SK-N-SH (cell line): Measurements from ENCODE around the gene DUSP16. TPM values are rescaled to one million over a fixed set of nuclear protein-coding genes. Genes with fewer than 3 reads are reported as not detected.
A peak's percentile ranks its signal among the peaks of the same experiment; 100 is the strongest.

ENCODE experiments used
- CTCF ChIA-PET: fragments of 300-600, 350-600 bp; formaldehyde crosslinking; extraction: SDS; loops from one replicate; lab custom pipeline; 2021; lab: Yijun Ruan, JAX
- POLR2A ChIA-PET: fragments of 350-600 bp; sonication (Branson Sonifier 250); formaldehyde crosslinking; extraction: SDS; loops from one replicate; lab custom pipeline; 2020; ENCODE audit warnings: antibody characterized with exemption, inconsistent platforms; lab: Yijun Ruan, JAX
- DNase-seq: peaks from one replicate; pipeline ENCODE4 v3.0.0; 2012
- H2AFZ ChIP-seq: fragments of 200-600 bp; sonication (generic); 2 replicates; pipeline ENCODE4 v1.8.1; 2016; ENCODE audit warnings: antibody characterized with exemption, mild to moderate bottlenecking, low read depth
- H3F3A ChIP-seq: fragments of 200-600 bp; sonication (generic); replicated peaks from 2 replicates; pipeline ENCODE3; 2016; ENCODE audit warnings: antibody characterized with exemption, mild to moderate bottlenecking; ENCODE audit not compliant: insufficient read depth
- H3K27ac ChIP-seq, 2 experiments: fragments of 200-500 bp in 1 of 2; fragments of 200-600 bp in 1 of 2; sonication (Bioruptor generic) in 1 of 2; sonication (generic), shearing (Covaris generic) in 1 of 2; 2 replicates each; pipeline versions ENCODE4 v1.5.1 to v1.6.1; 2014 to 2016; ENCODE audit warnings: low read depth in 2 of 2, inconsistent platforms in 1 of 2, low read length in 1 of 2, mild to moderate bottlenecking in 1 of 2, mixed read lengths in 1 of 2
- H3K27me3 ChIP-seq: fragments of 200-600 bp; sonication (generic), shearing (Covaris generic); 2 replicates; pipeline ENCODE4 v1.6.1; 2016; ENCODE audit warnings: mixed run types; ENCODE audit not compliant: insufficient read depth
- H3K36me3 ChIP-seq, 2 experiments: fragments of 200-500 bp in 1 of 2; fragments of 200-600 bp in 1 of 2; sonication (Bioruptor generic) in 1 of 2; sonication (generic) in 1 of 2; replicated peaks in 1 of 2; 2 replicates each; pipeline versions ENCODE3 to v1.5.1; 2014 to 2016; ENCODE audit warnings: low read length in 1 of 2, mild to moderate bottlenecking in 1 of 2; ENCODE audit not compliant: insufficient read depth in 2 of 2, control insufficient read depth in 1 of 2
- H3K4me1 ChIP-seq, 2 experiments: fragments of 200-500 bp in 1 of 2; fragments of 200-600 bp in 1 of 2; sonication (Bioruptor generic) in 1 of 2; sonication (generic), shearing (Covaris generic) in 1 of 2; 2 replicates each; pipeline versions ENCODE4 v1.5.1 to v1.6.1; 2014 to 2016; ENCODE audit warnings: low read depth in 1 of 2, low read length in 1 of 2, mixed run types in 1 of 2; ENCODE audit not compliant: insufficient read depth in 2 of 2, control insufficient read depth in 1 of 2
- H3K4me2 ChIP-seq: fragments of 200-600 bp; sonication (generic), shearing (Covaris generic); 2 replicates; pipeline ENCODE4 v1.6.1; 2017; ENCODE audit warnings: mixed run types
- H3K4me3 ChIP-seq, 2 experiments: fragments of 200-500 bp in 1 of 2; fragments of 200-600 bp in 1 of 2; sonication (Bioruptor generic) in 1 of 2; sonication (generic), shearing (Covaris generic) in 1 of 2; 2 replicates each; pipeline versions ENCODE4 v1.5.1 to v1.8.1; 2014 to 2016; ENCODE audit warnings: low read depth in 2 of 2, inconsistent platforms in 1 of 2, low read length in 1 of 2, mild to moderate bottlenecking in 1 of 2, mixed read lengths in 1 of 2, moderate library complexity in 1 of 2
- H3K79me2 ChIP-seq: fragments of 200-600 bp; sonication (generic); 2 replicates; pipeline ENCODE4 v1.8.1; 2017; ENCODE audit warnings: mild to moderate bottlenecking; ENCODE audit not compliant: insufficient read depth
- H3K9ac ChIP-seq: fragments of 200-600 bp; sonication (generic); 2 replicates; pipeline ENCODE4 v1.6.1; 2017; ENCODE audit warnings: mixed run types
- H3K9me2 ChIP-seq: fragments of 200-600 bp; sonication (generic); 2 replicates; pipeline ENCODE4 v1.6.1; 2017; ENCODE audit warnings: mixed run types
- H3K9me3 ChIP-seq: fragments of 200-600 bp; sonication (generic); 2 replicates; pipeline ENCODE4 v1.6.1; 2017; ENCODE audit warnings: mixed run types, mild to moderate bottlenecking, moderate library complexity
- H4K20me1 ChIP-seq: fragments of 200-600 bp; sonication (generic); 2 replicates; pipeline ENCODE4 v1.6.1; 2017; ENCODE audit warnings: mild to moderate bottlenecking, mixed run types; ENCODE audit not compliant: insufficient read depth
- ELF1 ChIP-seq: IDR thresholded peaks from 2 replicates; pipeline ENCODE4 v1.4.0; 2012
- EZH2phosphoT487 ChIP-seq: fragments of 200-600 bp; sonication (generic); IDR thresholded peaks from 2 replicates; pipeline ENCODE4 v1.6.1; 2017; ENCODE audit warnings: low read depth, mixed run types, mild to moderate bottlenecking, antibody characterized with exemption, moderate library complexity, borderline replicate concordance
- FOXJ3 ChIP-seq: sonication (generic); formaldehyde crosslinking; IDR thresholded peaks from 2 replicates; pipeline ENCODE4 v1.5.1; 2020; ENCODE audit warnings: mild to moderate bottlenecking, missing genetic modification reagents
- JUND ChIP-seq: IDR thresholded peaks from 2 replicates; pipeline ENCODE4 v1.4.0; 2012
- MEF2A ChIP-seq: IDR thresholded peaks from 2 replicates; pipeline ENCODE4 v1.4.0; 2012; ENCODE audit warnings: low read depth, borderline replicate concordance
- MXI1 ChIP-seq: IDR thresholded peaks from 2 replicates; pipeline ENCODE4 v1.6.1; 2012; ENCODE audit warnings: mild to moderate bottlenecking, low read depth, low read length, improper control_type of control experiment
- POLR2AphosphoS5 ChIP-seq: IDR thresholded peaks from 2 replicates; pipeline ENCODE4 v1.6.1; 2012; ENCODE audit warnings: low read depth, low read length
- RAD21 ChIP-seq: IDR thresholded peaks from 2 replicates; pipeline ENCODE4 v1.6.1; 2012; ENCODE audit warnings: mild to moderate bottlenecking, low read length
- REST ChIP-seq: IDR thresholded peaks from 2 replicates; pipeline ENCODE4 v1.6.1; 2012; ENCODE audit warnings: mild to moderate bottlenecking, low read depth, low read length, moderate library complexity
- RFX5 ChIP-seq: IDR thresholded peaks from 2 replicates; pipeline ENCODE4 v1.6.1; 2012; ENCODE audit warnings: mild to moderate bottlenecking, improper control_type of control experiment, low read length
- RXRA ChIP-seq: IDR thresholded peaks from 2 replicates; pipeline ENCODE4 v1.4.0; 2012; ENCODE audit warnings: low read depth, mild to moderate bottlenecking, borderline replicate concordance
- SMC3 ChIP-seq: IDR thresholded peaks from 2 replicates; pipeline ENCODE4 v1.6.1; 2012; ENCODE audit warnings: low read depth, low read length, improper control_type of control experiment
- TCF12 ChIP-seq: IDR thresholded peaks from 2 replicates; pipeline ENCODE4 v1.4.0; 2012
- USF2 ChIP-seq: fragments of 150-350 bp; IDR thresholded peaks from 2 replicates; pipeline ENCODE4 v1.6.1; 2017; ENCODE audit warnings: antibody characterized with exemption, low read length, low read depth, borderline replicate concordance
- YY1 ChIP-seq: IDR thresholded peaks from 2 replicates; pipeline ENCODE4 v1.4.0; 2012; ENCODE audit warnings: low read depth, mild to moderate bottlenecking
- WGBS: methylation state at CpG from one replicate; pipeline ENCODE4 v1.1.6; 2017; ENCODE audit warnings: low lambda C conversion rate; 5-methylcytosine and 5-hydroxymethylcytosine counted together
- polyA plus RNA-seq, 3 experiments: library from polyadenylated mRNA; depleted of rRNA; stranded (reverse); fragments of >200 nt; gene quantifications; 2 replicates each; pipeline ENCODE4 v1.2.3, GENCODE V29; 2012
- TF ChIP-seq, protein P1 (sequence below): IDR thresholded peaks from 2 replicates; pipeline ENCODE4 v1.4.0; 2012; ENCODE audit warnings: low read depth, borderline replicate concordance
- TF ChIP-seq, protein P2 (sequence below): fragments of 200-600 bp; sonication (generic); IDR thresholded peaks from 2 replicates; pipeline ENCODE4 v1.6.1; 2017; ENCODE audit warnings: antibody characterized with exemption, mild to moderate bottlenecking, moderate library complexity

The DUSP16 gene
- polyA plus RNA-seq, 1 of the 3 experiments (the other 2 are of a cell fraction): 7.1 TPM

GRCh38 chr12:12548713-12549112 lies 13.9 kb downstream of the DUSP16 start:
- Histone ChIP-seq H3K9me3 (no peaks in the 10 kb centered on the region), H3K4me1 (peaks cover 3 to 6% of the 10 kb centered on the region in 2 experiments; a peak in 2 of 4 replicates), H2AFZ (no peak overlapping the region), H3K27me3 (no peaks in the 10 kb centered on the region), H3F3A (peaks cover 9% of the 10 kb centered on the region), H3K27ac (0 out of 4 replicates have a peak overlapping the region, but pooled peaks of 1 of the 2 experiments have one; percentile 1), H3K9me2 (no peaks in the 10 kb centered on the region), H4K20me1 (peaks cover 3% of the 10 kb centered on the region), H3K79me2 (peaks cover 97% of the 10 kb centered on the region), H3K4me3 (no peak overlapping the region), H3K4me2 (no peak overlapping the region), H3K9ac (no peak overlapping the region), H3K36me3 (peaks cover 0 to 9% of the 10 kb centered on the region in 2 experiments)
- 83% methylated on average over 2 of the region's 2 CpGs for WGBS
- peak; percentile 40 for DNase-seq
- TF ChIP-seq REST: no peak
- no peak for TF ChIP-seq MXI1
- TF ChIP-seq, protein P1, sequence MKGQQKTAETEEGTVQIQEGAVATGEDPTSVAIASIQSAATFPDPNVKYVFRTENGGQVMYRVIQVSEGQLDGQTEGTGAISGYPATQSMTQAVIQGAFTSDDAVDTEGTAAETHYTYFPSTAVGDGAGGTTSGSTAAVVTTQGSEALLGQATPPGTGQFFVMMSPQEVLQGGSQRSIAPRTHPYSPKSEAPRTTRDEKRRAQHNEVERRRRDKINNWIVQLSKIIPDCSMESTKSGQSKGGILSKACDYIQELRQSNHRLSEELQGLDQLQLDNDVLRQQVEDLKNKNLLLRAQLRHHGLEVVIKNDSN: no peak
- TF ChIP-seq POLR2AphosphoS5: no peak
- TF ChIP-seq, protein P2, sequence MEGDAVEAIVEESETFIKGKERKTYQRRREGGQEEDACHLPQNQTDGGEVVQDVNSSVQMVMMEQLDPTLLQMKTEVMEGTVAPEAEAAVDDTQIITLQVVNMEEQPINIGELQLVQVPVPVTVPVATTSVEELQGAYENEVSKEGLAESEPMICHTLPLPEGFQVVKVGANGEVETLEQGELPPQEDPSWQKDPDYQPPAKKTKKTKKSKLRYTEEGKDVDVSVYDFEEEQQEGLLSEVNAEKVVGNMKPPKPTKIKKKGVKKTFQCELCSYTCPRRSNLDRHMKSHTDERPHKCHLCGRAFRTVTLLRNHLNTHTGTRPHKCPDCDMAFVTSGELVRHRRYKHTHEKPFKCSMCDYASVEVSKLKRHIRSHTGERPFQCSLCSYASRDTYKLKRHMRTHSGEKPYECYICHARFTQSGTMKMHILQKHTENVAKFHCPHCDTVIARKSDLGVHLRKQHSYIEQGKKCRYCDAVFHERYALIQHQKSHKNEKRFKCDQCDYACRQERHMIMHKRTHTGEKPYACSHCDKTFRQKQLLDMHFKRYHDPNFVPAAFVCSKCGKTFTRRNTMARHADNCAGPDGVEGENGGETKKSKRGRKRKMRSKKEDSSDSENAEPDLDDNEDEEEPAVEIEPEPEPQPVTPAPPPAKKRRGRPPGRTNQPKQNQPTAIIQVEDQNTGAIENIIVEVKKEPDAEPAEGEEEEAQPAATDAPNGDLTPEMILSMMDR: no peak
- no peak for TF ChIP-seq RAD21
- no peak for TF ChIP-seq YY1
- no peak for TF ChIP-seq JUND
- TF ChIP-seq RXRA: no peak
- ChIA-PET POLR2A (no interaction called here), CTCF (interaction anchor here (0.9 to 1.2 kb wide), 3 partner anchors 11 to 21 kb away, joined by 3 to 4 read pairs (median 3); no protein-coding TSS in a partner anchor)

DNA sequence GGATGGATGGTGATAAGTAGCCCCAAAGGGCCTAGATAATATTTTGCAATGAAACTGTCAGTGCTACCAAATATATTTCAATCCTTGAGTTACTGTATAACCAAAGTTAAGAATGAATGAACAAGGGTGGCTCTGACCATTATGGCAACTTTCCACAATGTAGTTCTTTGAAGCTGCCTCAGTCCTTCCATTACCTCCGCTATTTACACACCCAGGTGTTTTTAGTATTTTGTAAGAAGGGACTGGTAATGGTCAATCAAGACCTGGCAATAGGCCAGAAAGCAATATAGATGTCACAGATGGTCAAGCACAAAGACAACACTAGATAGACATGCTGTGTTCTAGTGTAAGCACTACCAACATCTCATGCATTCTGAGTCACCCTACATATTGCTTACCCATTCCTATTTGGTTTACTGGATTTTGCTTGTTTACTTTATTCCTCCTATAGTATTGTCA lies 16.3 kb downstream of the DUSP16 start:
- Histone ChIP-seq H3K9me3 (no peaks in the 10 kb centered on the region), H3K79me2 (peaks cover 96% of the 10 kb centered on the region)
- WGBS: 89% methylated on average over 1 of the region's 1 CpG
- TF ChIP-seq, protein P1: no peak
- TF ChIP-seq RXRA (no peak), USF2 (no peak), SMC3 (no peak), YY1 (no peak), EZH2phosphoT487 (no peak), TCF12 (no peak), MEF2A (no peak), FOXJ3 (CRISPR knock-in tag) (no peak), RFX5 (no peak), ELF1 (no peak)
- TF ChIP-seq, protein P2: no peak

More for the DNA sequence above, 16.3 kb downstream of the DUSP16 start:
- Histone ChIP-seq H2AFZ (no peak overlapping the region), H3K4me3 (no peak overlapping the region), H3K36me3 (peaks cover 4 to 16% of the 10 kb centered on the region in 2 experiments), H3F3A (peaks cover 15% of the 10 kb centered on the region), H3K4me1 (peaks cover 3 to 6% of the 10 kb centered on the region in 2 experiments; a peak in 2 of 4 replicates), H3K27ac (no peak overlapping the region), H3K9ac (no peak overlapping the region), H3K9me2 (no peaks in the 10 kb centered on the region), H3K27me3 (no peaks in the 10 kb centered on the region), H3K4me2 (no peak overlapping the region), H4K20me1 (no peaks in the 10 kb centered on the region; the same call in 1 of the 2 replicates)
- ChIA-PET POLR2A (no interaction called here), CTCF (interaction anchor here (0.8 to 1.0 kb wide), 2 partner anchors 170 to 172 kb away, joined by 3 to 4 read pairs; no protein-coding TSS in a partner anchor)
- DNase-seq: no peak
